Measurements from ENCODE around the gene NEDD8.

The NEDD8 gene

GRCh38 chr14:24194873-24195185, 37.3 kb downstream of the NEDD8 start:
- DNase-seq, result no peak

GRCh38 chr14:24194186-24194872, 37.8 kb downstream of the NEDD8 start:
- DNase-seq, result no peak

- DNase-seq, result no peak
Measured at GRCh38 chr14:24192933-24193332, 39.2 kb downstream of the NEDD8 start.

GRCh38 chr14:24190416-24190815, 41.8 kb downstream of the NEDD8 start:
- DNase-seq, result no peak

- DNase-seq, result no peak
Measured at GRCh38 chr14:24189460-24189859, 42.7 kb downstream of the NEDD8 start.

GRCh38 chr14:24189059-24189375, 43.1 kb downstream of the NEDD8 start:
- DNase-seq, result no peak

GRCh38 chr14:24188251-24189058, 43.7 kb downstream of the NEDD8 start, which contains the start of gene IPO4:
Gene IPO4 (minus strand): TSS chr14:24188816. CDS start chr14:24188787, 29 bp downstream.
- peak; percentile 97 for DNase-seq

GRCh38 chr14:24187539-24187915, 44.6 kb downstream of the NEDD8 start:
- no peak for DNase-seq

GRCh38 chr14:24186831-24187538, 45.2 kb downstream of the NEDD8 start:
- DNase-seq, result no peak

- no peak for DNase-seq
Measured at GRCh38 chr14:24185741-24186140, 46.4 kb downstream of the NEDD8 start.

GRCh38 chr14:24185026-24185425, 47.1 kb downstream of the NEDD8 start:
- DNase-seq, result no peak

- DNase-seq, result no peak
Measured at GRCh38 chr14:24184104-24184970, 47.8 kb downstream of the NEDD8 start.

GRCh38 chr14:24183014-24183481, 49.1 kb downstream of the NEDD8 start:
- DNase-seq, result no peak

- no peak for DNase-seq
Measured at GRCh38 chr14:24182110-24182882, 49.9 kb downstream of the NEDD8 start.

GRCh38 chr14:24181371-24182077, 50.6 kb downstream of the NEDD8 start:
- no peak for DNase-seq

GRCh38 chr14:24179961-24180796, 52.0 kb downstream of the NEDD8 start:
- DNase-seq, result no peak

- no peak for DNase-seq
Measured at GRCh38 chr14:24179294-24179960, 52.7 kb downstream of the NEDD8 start.

- DNase-seq, result no peak
Measured at GRCh38 chr14:24178399-24179178, 53.6 kb downstream of the NEDD8 start.

- DNase-seq, result no peak
Measured at GRCh38 chr14:24177891-24178290, 54.3 kb downstream of the NEDD8 start.
